HG02938 (cell line): ENCODE measurements around the gene ATXN2L.
"Not testable (repeated sequence)": the region's sequence is repeated elsewhere in the genome, so short reads cannot be mapped to it uniquely, and the experiment has no call there.

Experiments
- ATAC-seq: cut with Tn5 transposase; IDR thresholded peaks from one replicate; pipeline ENCODE4 v1.9.1; 2021; ENCODE audit warnings: mild to moderate bottlenecking, moderate library complexity; ENCODE audit not compliant: unreplicated experiment

Gene ATXN2L

GRCh38 chr16:28869201-28869600, 46.4 kb downstream of the ATXN2L start:
- ATAC-seq = no peak

DNA sequence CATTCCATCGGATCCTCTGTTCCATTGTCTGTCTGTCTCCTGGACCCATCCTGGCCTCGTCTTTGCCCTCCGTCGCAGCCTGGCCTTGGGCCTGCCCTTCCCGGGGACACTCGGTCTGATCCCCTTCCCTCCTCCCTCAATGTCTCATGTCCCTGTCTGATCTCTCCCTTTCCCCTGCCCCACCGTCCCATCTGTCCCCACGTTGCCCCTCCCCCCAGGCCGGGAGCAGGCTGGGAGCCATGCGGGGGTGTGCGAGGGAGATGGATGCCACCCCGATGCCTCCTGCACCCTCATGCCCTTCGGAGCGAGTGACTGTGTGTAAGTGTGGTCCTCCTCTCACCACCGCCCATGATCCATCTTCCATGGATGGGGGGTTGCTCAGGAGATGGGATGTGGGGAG, 50.2 kb downstream of the ATXN2L start:
- ATAC-seq = no peak

- no peak for ATAC-seq
Observed at GRCh38 chr16:28873543-28874201, 50.9 kb downstream of the ATXN2L start.

DNA sequence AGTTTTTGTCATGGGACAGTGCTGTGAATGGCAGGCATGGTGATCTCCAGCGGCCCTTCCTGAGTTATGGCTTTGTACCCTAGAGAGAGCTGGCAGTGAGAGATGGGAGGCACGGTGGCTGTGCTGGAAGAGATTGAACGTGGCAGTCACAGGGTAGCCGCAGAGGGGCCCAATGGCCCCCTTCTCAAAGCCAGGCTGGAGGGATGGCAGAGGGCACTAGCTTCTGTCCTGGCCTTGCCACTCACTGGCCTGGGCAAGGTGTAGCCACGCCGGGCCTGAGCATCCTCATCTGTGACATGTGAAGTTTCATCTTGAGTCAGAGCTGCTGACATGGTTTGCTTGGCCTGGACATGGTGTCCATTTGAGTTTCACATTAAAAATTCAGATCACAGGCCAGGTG, 51.6 kb downstream of the ATXN2L start:
- no peak for ATAC-seq

GRCh38 chr16:28875134-28876018, 52.6 kb downstream of the ATXN2L start:
- no peak for ATAC-seq

DNA sequence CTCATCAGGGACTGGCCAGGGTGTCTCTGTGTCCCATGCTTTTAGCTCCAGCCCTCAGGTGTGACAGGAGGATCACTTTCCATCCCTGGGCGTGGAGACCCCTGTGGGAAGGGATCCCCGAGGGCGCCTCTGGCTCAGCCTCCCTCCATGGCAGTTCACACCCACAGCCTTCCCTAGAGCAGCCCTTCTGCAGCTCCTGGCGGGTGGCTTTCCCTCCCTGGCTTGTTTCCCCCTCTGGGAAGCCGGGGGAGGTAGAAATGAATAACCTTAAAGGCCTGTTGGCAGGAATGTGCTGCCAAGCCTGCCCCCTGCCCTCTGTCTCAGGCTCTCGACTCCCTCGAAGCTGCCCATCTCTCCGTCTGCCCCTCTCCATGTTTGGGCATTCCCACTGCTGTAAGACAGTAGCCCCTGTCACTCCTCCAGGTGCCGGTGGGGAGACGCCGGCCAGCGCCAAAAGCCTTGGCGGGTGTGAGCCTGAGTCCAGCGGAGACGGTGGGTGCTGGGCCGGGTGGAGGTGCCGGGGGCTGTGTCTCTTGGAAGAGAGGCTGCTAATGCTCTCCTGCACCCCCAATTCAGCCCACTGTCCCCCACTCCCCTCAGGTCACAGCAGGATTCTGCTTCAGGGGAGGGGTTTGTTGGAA, 53.3 kb downstream of the ATXN2L start:
- no peak for ATAC-seq

- ATAC-seq = no peak
Observed at GRCh38 chr16:28876973-28877654, 54.3 kb downstream of the ATXN2L start.

- no peak for ATAC-seq
Observed at GRCh38 chr16:28877655-28878000, 54.8 kb downstream of the ATXN2L start.

DNA sequence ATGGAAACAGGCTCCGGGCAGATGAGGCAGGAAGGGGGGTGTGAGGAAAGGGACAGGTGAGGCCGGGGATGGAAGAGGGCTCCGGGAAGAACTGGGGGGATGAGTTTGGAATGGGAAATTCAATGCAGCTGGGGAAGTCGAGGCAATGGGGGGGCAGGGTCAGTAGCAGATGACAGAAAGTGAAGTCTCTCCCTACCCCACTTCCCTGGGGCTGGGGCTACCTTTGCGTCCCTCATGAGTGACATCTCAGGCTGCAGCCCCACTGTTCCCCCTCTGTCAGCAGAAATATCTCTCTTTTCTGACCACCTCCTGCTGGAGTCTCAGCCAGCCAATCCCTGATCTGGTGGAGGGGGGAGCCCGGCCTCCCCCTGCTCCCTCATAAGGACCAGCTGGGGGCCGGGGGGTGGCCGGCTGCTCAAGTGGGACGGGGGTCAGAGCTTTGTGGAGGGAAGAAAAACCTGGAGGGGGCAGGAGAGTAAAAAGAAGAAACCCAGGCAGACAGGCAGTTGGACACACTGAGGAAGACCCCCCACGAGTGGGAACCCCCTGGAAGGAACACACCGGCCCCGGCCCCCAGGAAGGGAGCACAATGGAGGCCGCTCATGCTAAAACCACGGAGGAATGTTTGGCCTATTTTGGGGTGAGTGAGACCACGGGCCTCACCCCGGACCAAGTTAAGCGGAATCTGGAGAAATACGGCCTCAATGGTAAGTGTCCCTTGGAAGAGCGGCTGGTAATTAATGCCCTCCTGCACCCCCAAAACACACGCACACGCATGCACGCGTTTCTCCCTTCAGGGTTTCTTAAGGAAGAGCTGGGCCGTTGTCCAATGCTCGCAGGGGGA, 55.5 kb downstream of the ATXN2L start, which contains the start of gene ATP2A1:
Gene ATP2A1, plus strand, starts transcription at position 406 of the 844 bp plus-strand sequence. Its CDS starts 184 bp downstream, at position 590.
- ATAC-seq = no peak

DNA sequence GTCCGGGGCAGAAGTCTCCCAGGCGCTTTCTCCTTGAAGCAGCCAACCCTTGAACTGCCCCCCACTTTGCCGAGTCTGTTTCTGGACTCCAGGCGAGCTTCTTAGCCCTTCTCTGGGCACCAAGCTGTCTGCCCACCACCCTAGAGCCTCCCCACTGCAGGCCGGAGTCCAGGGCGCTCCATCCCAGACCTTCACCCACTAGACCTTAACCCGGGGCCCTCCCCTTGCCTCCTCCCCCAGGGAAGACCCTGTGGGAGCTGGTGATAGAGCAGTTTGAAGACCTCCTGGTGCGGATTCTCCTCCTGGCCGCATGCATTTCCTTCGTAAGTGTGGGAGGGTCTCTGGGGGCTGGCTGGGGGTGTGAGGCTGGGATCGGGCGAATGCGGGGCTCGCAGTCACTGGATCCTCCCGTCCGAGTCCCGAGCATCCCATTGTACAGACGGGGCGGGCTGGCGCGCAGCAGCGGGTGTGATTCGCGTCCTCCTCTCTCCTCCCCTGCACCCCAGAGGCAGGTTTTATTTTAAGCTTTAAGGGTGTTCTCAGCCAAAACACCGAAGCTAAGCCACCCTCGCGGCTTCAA, 56.6 kb downstream of the ATXN2L start:
- peak; percentile 25 for ATAC-seq

DNA sequence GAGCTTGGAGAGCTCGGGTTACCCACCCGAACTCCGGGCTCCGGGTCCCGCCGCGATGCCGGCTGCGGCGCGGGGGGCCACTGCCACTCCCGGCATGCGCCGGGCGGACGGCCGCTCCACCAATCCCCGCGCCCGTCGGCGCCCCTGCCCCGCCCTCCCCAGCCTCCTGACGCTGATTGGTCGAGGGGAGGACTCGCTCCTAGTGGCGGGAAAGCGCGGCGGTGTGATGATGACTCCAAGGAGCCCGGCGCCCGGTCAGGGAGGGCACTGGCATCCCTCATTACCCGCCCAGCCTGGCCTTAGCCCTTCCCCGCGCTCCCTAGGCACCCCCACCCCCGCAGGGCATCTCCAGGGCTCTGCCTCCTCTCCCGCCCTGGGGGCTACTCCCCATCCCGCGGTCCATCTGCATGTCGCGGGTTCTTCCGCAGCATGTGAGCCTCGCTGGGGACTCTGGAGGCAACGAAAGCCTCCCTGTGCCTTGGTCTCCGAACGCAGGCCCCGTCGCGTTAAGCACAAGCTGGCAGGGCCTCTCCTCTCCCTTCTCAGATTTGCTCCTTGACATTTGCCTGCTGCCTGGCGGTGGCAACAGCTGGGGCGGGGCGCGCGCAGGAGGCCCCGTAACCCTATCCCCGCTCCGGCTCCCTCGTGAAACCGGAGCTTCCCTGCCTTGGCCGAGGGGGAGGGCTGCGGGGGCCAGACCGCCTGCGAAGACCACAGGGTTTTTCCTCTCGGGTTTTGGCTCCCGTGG, 57.2 kb downstream of the ATXN2L start:
- peak; percentile 74 for ATAC-seq

GRCh38 chr16:28880589-28880915, 57.8 kb downstream of the ATXN2L start:
- ATAC-seq = no peak

GRCh38 chr16:28880955-28881354, 58.2 kb downstream of the ATXN2L start:
- no peak for ATAC-seq

DNA sequence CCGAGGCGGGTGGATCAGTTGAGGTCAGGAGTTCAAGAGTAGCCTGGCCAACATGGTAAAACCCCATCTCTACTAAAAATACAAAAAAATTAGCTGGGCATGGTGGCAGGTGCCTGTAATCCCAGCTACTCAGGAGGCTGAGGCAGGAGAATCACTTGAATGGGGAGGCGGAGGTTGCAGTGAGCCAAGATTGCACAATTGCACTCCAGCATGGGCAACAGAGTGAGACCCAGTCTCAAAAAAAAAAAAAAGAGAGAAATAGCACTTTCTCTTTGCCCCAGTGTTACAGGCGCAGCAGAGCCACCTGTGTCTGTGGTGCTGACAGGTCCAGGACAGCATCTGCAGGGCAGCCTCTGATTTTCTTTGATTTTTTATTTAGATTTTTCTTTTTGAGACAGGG, 58.8 kb downstream of the ATXN2L start:
- not testable (repeated sequence) for ATAC-seq

DNA sequence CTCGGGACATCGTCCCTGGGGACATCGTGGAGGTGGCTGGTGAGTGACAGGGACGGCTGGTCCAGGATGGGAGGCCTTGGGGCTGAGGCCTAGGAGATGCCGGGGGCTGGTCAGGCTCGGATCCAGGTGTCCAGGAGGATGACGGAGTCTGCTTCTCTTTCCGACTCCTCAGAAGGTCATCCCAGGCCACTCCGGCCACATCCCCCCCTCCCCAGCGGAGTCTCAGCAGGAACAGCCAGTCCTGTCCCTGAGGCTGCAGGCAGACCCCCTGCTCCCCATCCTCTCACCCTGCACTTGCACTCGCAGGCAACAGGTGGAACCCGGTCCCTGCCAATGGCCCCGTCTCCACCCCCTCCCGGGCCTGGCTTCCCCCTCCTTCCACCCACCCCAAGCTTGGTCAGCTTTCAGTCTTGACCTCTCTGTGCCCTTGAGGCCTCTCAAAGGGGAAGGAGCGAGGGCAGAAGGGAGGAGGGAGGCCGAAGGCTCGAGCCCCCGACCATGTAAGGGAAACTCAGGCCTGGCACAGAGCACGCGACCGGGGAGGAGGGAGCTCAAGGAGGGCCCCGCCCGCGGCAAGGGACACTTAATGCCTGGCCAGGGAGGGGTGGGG, 59.9 kb downstream of the ATXN2L start:
- ATAC-seq = no peak

GRCh38 chr16:28883221-28883996, 60.6 kb downstream of the ATXN2L start:
- no peak for ATAC-seq

DNA sequence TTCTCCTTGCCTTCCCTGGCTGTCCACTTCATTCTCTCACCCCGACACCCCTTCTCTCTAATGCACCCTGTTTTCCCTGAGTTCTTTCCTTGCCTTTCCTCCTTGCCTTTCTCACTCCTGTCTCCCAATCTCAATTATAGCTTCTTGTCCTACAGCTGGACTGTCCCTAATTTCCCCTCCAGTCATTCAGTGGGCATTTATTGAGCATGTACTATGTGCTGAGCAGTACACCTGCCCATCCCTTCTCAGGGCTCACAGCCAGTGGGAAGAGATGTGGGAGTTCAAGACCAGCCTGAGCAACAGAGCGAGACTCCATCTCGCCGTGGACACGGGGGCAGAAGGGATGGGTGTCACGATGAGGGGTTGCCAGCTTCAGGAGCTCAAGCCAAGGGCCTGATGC, 61.2 kb downstream of the ATXN2L start:
- no peak for ATAC-seq
